Gastroesophageal sphincter (tissue), 4 donors: Measurements from ENCODE around the gene NOD2. TPM values are rescaled to one million over a fixed set of nuclear protein-coding genes. Genes with fewer than 3 reads are reported as not detected.

Experiments used
- ATAC-seq: fragments of 150-250 bp; one replicate; pipeline ENCODE4 v1.9.1; 2016; ENCODE audit warnings: mild to moderate bottlenecking, moderate library complexity
- H3K27ac ChIP-seq, 4 donors: fragments of 200-600 bp; sonication (generic) in 3 of 4; 1 replicate in 3 of 4; 2 replicates in 1 of 4; pipeline ENCODE4 v1.5.1; 2016 to 2019
- H3K27me3 ChIP-seq: fragments of 200-600 bp; sonication (generic); one replicate; pipeline ENCODE4 v1.5.1; 2019
- H3K36me3 ChIP-seq, 2 donors: fragments of 200-600 bp; sonication (generic); one replicate each; pipeline ENCODE4 v1.5.1; 2019; ENCODE audit warnings: control low read depth in 1 of 2
- H3K4me1 ChIP-seq, 3 donors: fragments of 200-600 bp; sonication (generic); 1 replicate in 2 of 3; 2 replicates in 1 of 3; pipeline ENCODE4 v1.5.1; 2016 to 2019; ENCODE audit warnings: control low read depth in 2 of 3
- H3K4me3 ChIP-seq, 2 donors: fragments of 200-600 bp; sonication (generic); one replicate each; pipeline ENCODE4 v1.5.1; 2019; ENCODE audit warnings: mild to moderate bottlenecking in 1 of 2, moderate library complexity in 1 of 2
- H3K9me3 ChIP-seq, 3 donors: fragments of 200-600 bp; sonication (generic); one replicate each; pipeline ENCODE4 v1.5.1; 2017 to 2019; ENCODE audit warnings: control low read depth in 2 of 3
- CTCF ChIP-seq, 4 experiments: fragments of 200-600 bp in 2 of 4; fragments of 450-650 bp in 2 of 4; sonication (generic) in 1 of 4; IDR thresholded peaks; one replicate each; pipeline ENCODE4 v1.5.1; 2017 to 2019; ENCODE audit warnings: antibody characterized with exemption in 4 of 4, mild to moderate bottlenecking in 2 of 4, moderate library complexity in 2 of 4
- EP300 ChIP-seq: sonication (generic); formaldehyde crosslinking; IDR thresholded peaks from one replicate; pipeline ENCODE4 v1.6.1; 2017; ENCODE audit warnings: antibody characterized with exemption, mild to moderate bottlenecking
- POLR2A ChIP-seq, 2 donors: fragments of 450-650 bp; IDR thresholded peaks; one replicate each; pipeline ENCODE4 v1.6.1; 2017; ENCODE audit warnings: antibody characterized with exemption in 2 of 2, mild to moderate bottlenecking in 2 of 2, moderate library complexity in 1 of 2
- POLR2AphosphoS5 ChIP-seq: sonication (generic); formaldehyde crosslinking; IDR thresholded peaks from one replicate; pipeline ENCODE4 v1.6.1; 2017; ENCODE audit warnings: antibody characterized with exemption
- WGBS, 2 donors: methylation state at CpG; one replicate each; pipeline ENCODE4 v1.1.5; 2018; ENCODE audit warnings: low coverage in 1 of 2; 5-methylcytosine and 5-hydroxymethylcytosine counted together
- total RNA-seq, 4 donors: library from RNA; depleted of rRNA; stranded (reverse); fragments of >200 nt; gene quantifications; one replicate each; pipeline ENCODE4 v1.1.0, GENCODE V29; 2016

The NOD2 gene
- total RNA-seq, 4 donors from 2014 or later = 0.82 to 5.9 (median 3.5) TPM

- WGBS, 2 donors = 68 to 70% methylated on average over 4 to 5 of the region's 5 CpGs
- Histone ChIP-seq H3K27ac (no peak overlapping the region), H3K27me3 (no peaks in the 10 kb centered on the region), H3K9me3 (peaks cover 0 to 19% (median 0%) of the 10 kb centered on the region in 3 donors), H3K4me1 (no peaks in the 10 kb centered on the region), H3K36me3 (no peaks in the 10 kb centered on the region), H3K4me3 (no peak overlapping the region)
- no peak for TF ChIP-seq EP300
- TF ChIP-seq CTCF (IDR thresholded peaks at IDR 0.05) = no peak
- TF ChIP-seq POLR2A (IDR thresholded peaks at IDR 0.05) = no peak
- no peak for TF ChIP-seq POLR2AphosphoS5
- ATAC-seq = no peak
These were observed 12.2 kb downstream of the NOD2 start for GRCh38 chr16:50705436-50706110.

DNA sequence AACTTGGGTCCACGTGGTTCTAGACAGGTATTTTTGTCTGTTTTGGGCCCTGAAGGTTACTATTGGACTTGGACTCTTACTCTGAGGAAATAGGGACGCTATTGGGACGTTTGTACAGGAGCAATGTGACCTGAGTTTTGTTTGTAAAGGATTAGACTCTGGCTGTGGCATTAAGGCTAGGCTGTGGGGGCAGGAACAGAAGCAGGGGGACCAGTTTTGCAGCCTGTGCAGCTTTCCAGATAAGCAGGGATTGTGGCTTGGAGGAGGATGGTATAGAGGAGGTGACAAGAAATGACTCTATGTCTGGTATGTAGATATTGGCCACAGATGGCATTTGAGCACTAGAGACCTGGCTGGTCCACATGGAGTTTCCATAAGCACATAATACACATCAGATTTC lies 12.8 kb downstream of the NOD2 start:
- H3K36me3 ChIP-seq = no peaks in the 10 kb centered on the region
- H3K27me3 ChIP-seq = no peaks in the 10 kb centered on the region
- H3K4me1 ChIP-seq = peaks cover 0 to 4% (median 0%) of the 10 kb centered on the region in 3 donors
- no peak for TF ChIP-seq POLR2A (IDR thresholded peaks at IDR 0.05)
- no peak for TF ChIP-seq POLR2AphosphoS5
- TF ChIP-seq CTCF (IDR thresholded peaks at IDR 0.05) = no peak
- no peak for TF ChIP-seq EP300
- no peak overlapping the region for H3K4me3 ChIP-seq
- WGBS, 2 donors = 55 to 75% methylated on average over 1 to 3 of the region's 3 CpGs
- ATAC-seq = no peak
- H3K27ac ChIP-seq = no peak overlapping the region
- peaks cover 0 to 19% (median 0%) of the 10 kb centered on the region in 3 donors for H3K9me3 ChIP-seq

DNA sequence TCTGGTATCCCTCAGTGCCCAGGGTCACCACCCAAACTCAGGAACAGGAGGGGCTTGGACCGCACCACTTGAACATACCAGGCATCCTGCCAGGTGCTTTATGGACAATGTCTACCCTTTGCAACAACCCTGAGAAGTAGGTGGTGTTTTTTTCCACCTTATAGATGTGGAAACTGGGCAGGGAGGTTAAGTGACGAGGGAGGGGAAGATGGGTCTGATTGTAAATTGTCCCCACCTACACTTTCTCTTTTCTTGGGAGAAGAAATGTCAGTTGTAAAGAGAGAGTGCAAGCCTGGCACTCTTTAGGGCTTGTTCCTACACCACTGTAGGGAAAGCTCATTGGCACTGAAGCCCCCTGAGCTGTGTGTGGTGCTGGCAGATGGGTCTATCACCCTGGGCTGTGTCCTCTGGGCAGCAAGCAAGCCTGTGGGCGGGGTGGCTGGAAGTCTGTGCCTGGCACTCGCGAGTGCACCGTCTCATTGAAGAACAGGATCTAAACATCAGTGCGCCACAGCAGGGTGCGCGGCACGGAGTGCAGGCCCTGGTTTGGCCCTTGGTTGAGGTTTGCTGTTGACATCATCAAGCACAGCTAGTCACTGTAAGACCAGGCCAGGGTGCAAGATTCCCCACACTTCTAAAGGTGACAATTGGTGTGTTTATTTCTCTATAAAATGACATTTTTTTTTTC lies 15.1 kb downstream of the NOD2 start:
- TF ChIP-seq CTCF (IDR thresholded peaks at IDR 0.05) = no peak
- no peak for TF ChIP-seq POLR2A (IDR thresholded peaks at IDR 0.05)
- no peak for TF ChIP-seq EP300
- no peak for TF ChIP-seq POLR2AphosphoS5
- Histone ChIP-seq H3K9me3 (peaks cover 0 to 19% (median 0%) of the 10 kb centered on the region in 3 donors), H3K27ac (no peak overlapping the region)

GRCh38 chr16:50709061-50709684 lies 15.8 kb downstream of the NOD2 start:
- peak; percentile 36 for ATAC-seq
- no peak for TF ChIP-seq EP300
- no peak for TF ChIP-seq POLR2AphosphoS5
- no peak for TF ChIP-seq POLR2A (IDR thresholded peaks at IDR 0.05)
- no peak for TF ChIP-seq CTCF (IDR thresholded peaks at IDR 0.05)
- H3K27me3 ChIP-seq = no peaks in the 10 kb centered on the region
- 67 to 86% methylated on average over 3 to 4 of the region's 8 CpGs for WGBS, 2 donors
- no peak overlapping the region for H3K27ac ChIP-seq
- H3K4me1 ChIP-seq = peaks cover 0 to 17% (median 0%) of the 10 kb centered on the region in 3 donors
- no peak overlapping the region for H3K4me3 ChIP-seq
- peaks cover 0 to 13% (median 0%) of the 10 kb centered on the region in 3 donors for H3K9me3 ChIP-seq
- peaks cover 0 to 3% of the 10 kb centered on the region in 2 donors for H3K36me3 ChIP-seq

More for the DNA sequence above, 15.1 kb downstream of the NOD2 start:
- peaks cover 0 to 3% of the 10 kb centered on the region in 2 donors for H3K36me3 ChIP-seq
- 80 to 84% methylated on average over 2 to 6 of the region's 10 CpGs for WGBS, 2 donors
- no peak for ATAC-seq
- H3K27me3 ChIP-seq = no peaks in the 10 kb centered on the region
- peaks cover 0 to 17% (median 0%) of the 10 kb centered on the region in 3 donors for H3K4me1 ChIP-seq
- no peak overlapping the region for H3K4me3 ChIP-seq
